A549 treated with CORT108297 at 1 μM for 4 hours (cell line): ENCODE results near the gene PDGFD. TPM values are rescaled to one million over a fixed set of nuclear protein-coding genes. Genes with fewer than 3 reads are reported as not detected.

ENCODE experiments used
- total RNA-seq: library from RNA; stranded (reverse); fragments of 200-300 nt; extraction: Qiagen RNA extraction; gene quantifications from 5 replicates; pipeline ENCODE4 v1.2.3, GENCODE V29; 2022

The PDGFD gene
- 7.0 to 9.0 TPM (median 8.3 TPM) in 5 replicates for total RNA-seq

GRCh38 chr11:104164028-104164520 lies at the start of gene PDGFD:
PDGFD (minus strand) TSS chr11:104164147.

GRCh38 chr11:104036588-104036987 lies 127.4 kb downstream of the PDGFD start, which contains the start of gene DDI1:
DDI1 (plus strand) TSS chr11:104036640; CDS start chr11:104036823, 183 bp downstream.

Other genes starting within 250 kb of the PDGFD start
- not detected in 5 replicates for gene DDI1, start 127.5 kb downstream of the PDGFD start, total RNA-seq